Body of pancreas (tissue), 4 donors: ENCODE data around the gene SCAF11.

Source experiments
- CTCF ChIP-seq, 7 experiments: fragments of 450-650 bp in 4 of 7; fragments of 200-600 bp in 3 of 7; sonication (generic) in 3 of 7; IDR thresholded peaks; one replicate each; pipeline ENCODE4 v1.5.1; 2016 to 2019; ENCODE audit warnings: antibody characterized with exemption in 7 of 7
- POLR2A ChIP-seq, 3 donors: fragments of 450-650 bp; IDR thresholded peaks; one replicate each; pipeline ENCODE4 v1.6.1; 2016; ENCODE audit warnings: antibody characterized with exemption in 3 of 3, mild to moderate bottlenecking in 2 of 3

- TF ChIP-seq CTCF (IDR thresholded peaks at IDR 0.05) = no peak
- no peak for TF ChIP-seq POLR2A (IDR thresholded peaks at IDR 0.05)
Observed at GRCh38 chr12:45880533-45880932, 109.8 kb downstream of the SCAF11 start.
